GM12875 (cell line): ENCODE results near the gene BICD1.

Experiments used
- H3K4me3 ChIP-seq: one replicate; pipeline ENCODE4 v1.5.1; 2011; ENCODE audit warnings: low read depth, low read length, control low read depth
- TF ChIP-seq, protein P1 (sequence below): IDR thresholded peaks from 2 replicates; pipeline ENCODE4 v1.5.1; 2011; ENCODE audit warnings: low read depth, mild to moderate bottlenecking, control low read depth, inconsistent platforms, low read length, moderate library complexity, borderline replicate concordance; ENCODE audit not compliant: insufficient read depth

The BICD1 gene

DNA sequence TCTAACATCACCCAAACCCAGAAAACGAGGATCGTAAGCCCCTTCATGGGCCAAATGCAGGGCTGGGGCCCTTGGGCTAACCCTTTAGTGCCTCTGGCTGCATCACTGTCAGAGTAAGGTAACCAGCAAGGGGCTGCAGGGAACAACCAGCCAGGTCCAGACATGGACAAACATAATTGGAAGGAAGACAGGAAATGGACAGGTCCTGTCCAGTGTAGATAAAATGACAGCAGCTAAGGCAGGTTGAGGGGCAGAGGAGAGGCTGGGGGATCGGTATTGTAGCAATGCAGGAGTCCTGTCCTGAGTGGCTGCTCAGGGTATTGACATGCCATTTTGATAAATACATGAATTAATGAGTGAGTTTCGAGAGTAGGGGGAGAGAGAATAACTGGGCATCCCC is 29.8 kb downstream of the BICD1 start:
- TF ChIP-seq, protein P1, sequence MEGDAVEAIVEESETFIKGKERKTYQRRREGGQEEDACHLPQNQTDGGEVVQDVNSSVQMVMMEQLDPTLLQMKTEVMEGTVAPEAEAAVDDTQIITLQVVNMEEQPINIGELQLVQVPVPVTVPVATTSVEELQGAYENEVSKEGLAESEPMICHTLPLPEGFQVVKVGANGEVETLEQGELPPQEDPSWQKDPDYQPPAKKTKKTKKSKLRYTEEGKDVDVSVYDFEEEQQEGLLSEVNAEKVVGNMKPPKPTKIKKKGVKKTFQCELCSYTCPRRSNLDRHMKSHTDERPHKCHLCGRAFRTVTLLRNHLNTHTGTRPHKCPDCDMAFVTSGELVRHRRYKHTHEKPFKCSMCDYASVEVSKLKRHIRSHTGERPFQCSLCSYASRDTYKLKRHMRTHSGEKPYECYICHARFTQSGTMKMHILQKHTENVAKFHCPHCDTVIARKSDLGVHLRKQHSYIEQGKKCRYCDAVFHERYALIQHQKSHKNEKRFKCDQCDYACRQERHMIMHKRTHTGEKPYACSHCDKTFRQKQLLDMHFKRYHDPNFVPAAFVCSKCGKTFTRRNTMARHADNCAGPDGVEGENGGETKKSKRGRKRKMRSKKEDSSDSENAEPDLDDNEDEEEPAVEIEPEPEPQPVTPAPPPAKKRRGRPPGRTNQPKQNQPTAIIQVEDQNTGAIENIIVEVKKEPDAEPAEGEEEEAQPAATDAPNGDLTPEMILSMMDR: no peak
- no peak overlapping the region for H3K4me3 ChIP-seq

DNA sequence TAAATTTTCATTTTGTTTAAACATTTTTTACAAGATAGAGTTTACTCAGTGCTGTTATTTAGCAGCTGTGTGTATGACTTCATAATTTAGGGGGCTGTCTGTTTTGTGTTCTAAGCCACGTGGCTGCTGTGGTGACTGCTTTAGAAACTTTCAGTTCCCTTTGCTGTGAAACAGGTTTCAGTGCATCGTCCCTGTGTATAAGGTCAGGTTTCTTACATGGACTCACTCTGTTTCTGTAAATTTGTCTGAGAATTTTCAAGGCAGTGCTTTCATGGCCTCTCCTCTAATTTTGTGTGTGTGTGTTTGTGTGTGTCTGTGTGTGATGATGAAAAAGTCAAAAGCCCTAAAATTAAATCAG is 32.4 kb downstream of the BICD1 start:
- peak overlapping the region; percentile 46 for H3K4me3 ChIP-seq

DNA sequence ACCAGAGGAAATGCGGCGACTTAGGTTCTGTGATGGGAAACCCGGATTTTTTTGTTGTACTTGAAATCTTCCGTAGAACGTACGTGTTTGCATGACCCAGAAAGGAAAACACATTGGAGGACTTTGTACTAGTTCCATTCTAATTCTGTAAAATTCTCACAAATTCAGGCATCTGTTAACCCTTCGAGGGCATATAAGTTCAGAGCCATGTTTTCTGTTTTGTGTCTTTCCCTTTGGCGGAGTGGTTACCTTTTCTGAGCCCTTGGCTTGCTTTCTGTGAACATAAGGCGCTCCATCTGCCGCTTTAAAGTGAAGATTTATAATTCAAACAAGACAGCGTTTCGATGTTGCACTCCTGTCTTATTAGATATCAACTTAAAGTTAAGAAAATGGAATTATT is 34.2 kb downstream of the BICD1 start:
- H3K4me3 ChIP-seq: no peak overlapping the region
- TF ChIP-seq, protein P1: no peak

More for the DNA sequence above, 32.4 kb downstream of the BICD1 start:
- TF ChIP-seq, protein P1: no peak

DNA sequence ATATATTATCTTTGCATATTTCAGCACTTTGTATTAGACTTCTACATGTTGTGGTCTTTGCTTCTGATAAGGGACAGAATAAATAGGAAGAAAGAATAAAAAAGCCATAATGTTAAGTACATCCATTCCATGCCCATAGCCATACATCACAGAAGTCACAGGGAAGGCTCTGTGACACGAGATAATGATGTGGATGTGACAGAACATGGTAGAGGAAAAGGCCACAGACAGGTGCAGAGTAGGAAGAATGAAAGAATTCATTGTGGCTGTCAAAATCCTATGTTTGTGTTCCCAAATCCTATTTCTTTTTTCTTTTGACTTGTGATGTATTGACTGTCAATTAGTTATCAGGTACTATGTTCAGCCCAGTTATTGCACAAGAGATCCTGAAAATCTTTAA is 38.4 kb downstream of the BICD1 start:
- TF ChIP-seq, protein P1: no peak

DNA sequence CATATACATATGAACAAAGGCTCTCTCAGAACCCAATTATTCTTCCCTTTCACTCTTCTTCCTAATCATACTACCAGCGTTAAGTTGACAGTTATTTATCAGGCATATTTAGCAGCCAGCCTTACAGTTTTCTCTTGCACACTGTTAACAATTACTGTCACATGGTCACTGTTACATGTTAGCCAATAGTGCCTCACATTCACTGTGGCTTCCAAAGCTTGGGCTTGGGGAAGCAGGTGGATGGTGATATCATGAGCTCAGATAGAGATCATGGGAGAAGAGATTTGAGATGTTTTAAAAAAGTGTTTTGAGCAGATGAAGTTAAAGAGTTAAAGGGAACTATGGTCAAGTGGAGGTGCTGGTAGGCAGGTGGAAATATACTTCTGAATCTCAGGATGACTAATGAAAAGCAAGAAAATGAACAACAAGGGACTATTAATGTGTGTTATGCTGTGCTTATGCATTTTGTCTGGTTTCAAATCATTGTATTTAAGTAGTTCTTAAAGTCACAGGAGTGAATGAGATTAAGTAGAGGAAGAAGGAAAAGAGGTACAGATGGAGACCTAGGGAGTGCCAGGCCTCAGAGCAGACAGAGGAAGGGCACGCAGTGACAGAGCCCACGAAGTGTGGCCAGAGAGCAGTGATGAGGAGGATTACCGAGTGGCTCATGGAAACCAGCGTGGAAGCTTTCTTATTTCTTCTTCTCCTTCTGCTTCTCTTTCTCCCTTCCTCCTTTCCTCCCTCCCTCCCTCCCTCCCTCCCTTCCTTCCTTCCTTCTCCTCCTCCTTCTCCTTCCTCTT is 39.6 kb downstream of the BICD1 start:
- TF ChIP-seq, protein P1: no peak
- H3K4me3 ChIP-seq: no peak overlapping the region

More for the DNA sequence above, 38.4 kb downstream of the BICD1 start:
- H3K4me3 ChIP-seq: no peak overlapping the region

DNA sequence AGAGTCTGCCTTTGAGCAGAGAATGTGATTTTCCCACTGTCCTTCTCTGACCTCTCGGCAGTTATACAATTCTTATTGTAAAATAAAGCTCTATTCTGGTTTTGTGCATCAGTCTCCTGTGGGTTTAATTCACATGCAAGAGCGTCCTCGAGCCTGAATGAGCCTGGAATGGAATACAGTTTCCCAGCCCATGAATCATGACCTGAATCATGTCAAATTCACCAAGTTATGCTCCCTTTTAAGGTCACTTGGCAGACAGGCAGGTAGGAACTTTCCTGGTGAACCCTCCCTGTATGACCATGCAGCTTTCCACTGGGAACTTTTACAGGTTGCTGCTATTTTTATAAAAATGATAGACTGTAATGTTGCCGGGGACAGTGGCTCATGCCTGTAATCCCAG is 41.7 kb downstream of the BICD1 start:
- no peak overlapping the region for H3K4me3 ChIP-seq
- TF ChIP-seq, protein P1: no peak

DNA sequence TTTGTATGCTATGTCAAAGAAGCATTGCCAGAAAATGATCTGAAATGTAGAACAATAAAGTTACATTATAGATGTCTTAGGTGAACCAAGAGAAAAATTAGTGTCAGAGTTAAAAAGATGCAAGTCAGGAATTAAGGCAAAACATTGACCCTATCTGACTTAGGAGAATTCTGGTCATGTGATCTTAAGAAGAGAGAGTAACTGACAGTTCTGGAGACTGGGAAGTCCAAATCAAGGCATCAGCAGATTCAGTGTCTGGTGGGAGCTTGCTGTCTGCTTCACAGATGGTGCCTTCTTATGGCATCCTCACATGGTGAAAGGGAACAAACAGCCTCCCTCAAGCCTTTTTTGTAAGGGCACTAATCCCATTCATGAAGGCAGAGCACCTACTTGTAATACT is 42.8 kb downstream of the BICD1 start:
- TF ChIP-seq, protein P1: no peak
- no peak overlapping the region for H3K4me3 ChIP-seq
